ENCODE results near the gene FCHSD2. TPM values are rescaled to one million over a fixed set of nuclear protein-coding genes. Genes with fewer than 3 reads are reported as not detected.
A peak's percentile ranks its signal among the peaks of the same experiment; 100 is the strongest.
"Not testable (repeated sequence)": the region's sequence is repeated elsewhere in the genome, so short reads cannot be mapped to it uniquely, and the experiment has no call there.

The FCHSD2 gene
- total RNA-seq, 2 donors from 2014 or later: 41.1 to 45.0 TPM

DNA sequence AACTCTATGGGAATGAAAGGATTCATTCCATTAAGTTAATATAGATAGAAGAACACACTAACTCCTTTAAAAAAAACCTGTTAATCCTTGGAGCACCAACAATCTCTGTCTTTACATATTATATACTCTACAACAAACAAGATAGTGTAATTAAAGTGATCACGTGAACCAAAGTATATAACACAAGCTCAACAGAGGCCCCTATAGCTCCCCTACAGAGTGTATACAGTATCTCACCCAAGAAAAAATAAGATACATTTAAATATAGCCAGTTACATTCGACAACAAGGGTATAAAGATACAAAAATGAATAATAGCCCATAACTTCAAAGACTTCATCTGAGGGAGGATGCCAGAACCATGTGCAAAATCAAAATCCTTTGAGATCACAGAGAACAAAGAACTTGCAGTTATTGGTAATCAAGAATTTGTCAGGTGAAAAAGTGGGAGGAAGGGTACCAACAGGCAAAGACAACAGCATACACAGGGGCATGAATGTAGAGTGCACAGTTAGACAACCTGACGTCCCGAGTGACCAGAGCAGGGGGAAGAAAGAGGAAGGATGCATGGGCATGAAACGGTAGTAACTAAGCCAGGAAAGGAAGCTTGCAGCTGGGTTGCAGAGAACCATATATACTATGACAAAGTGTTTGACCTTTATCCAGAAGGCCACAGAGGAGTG is 4.7 kb downstream of the FCHSD2 start:
- DNase-seq: no peak
- Mint-ChIP-seq H3K36me3 (ENCODE audit: low read depth) (peaks cover 5% of the 10 kb centered on the region), H3K4me1 (peaks cover 21% of the 10 kb centered on the region)

DNA sequence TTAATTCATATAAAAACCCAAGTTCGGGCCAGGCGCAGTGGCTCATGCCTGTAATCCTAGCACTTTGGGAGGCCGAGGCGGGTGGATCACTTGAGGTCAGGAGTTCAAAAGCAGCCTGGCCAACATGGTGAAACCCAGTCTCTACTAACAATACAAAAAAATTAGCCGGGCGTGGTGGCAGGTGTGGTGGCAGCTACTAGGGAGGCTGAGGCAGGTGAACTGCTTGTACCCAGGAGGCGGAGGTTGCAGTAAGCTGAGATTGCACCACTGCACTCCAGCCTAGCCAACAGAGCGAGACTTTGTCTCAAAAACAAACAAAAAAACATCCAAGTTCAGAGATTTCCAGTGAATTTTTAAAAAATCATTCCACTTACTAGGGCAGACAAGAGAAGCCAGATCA is 5.4 kb downstream of the FCHSD2 start:
- not testable (repeated sequence) for H3K9me3 ChIP-seq (ENCODE audit: control insufficient read depth, low read length, poor library complexity, severe bottlenecking); H3K36me3 Mint-ChIP-seq (ENCODE audit: low read depth); H3K27me3 Mint-ChIP-seq; DNase-seq; ATAC-seq; H3K27ac Mint-ChIP-seq
- Mint-ChIP-seq H3K4me1 (peaks cover 23% of the 10 kb centered on the region), H3K4me3 (peak overlapping the region; percentile 12)

More for the DNA sequence above, 4.7 kb downstream of the FCHSD2 start:
- Mint-ChIP-seq H3K27ac (no peak overlapping the region), H3K27me3 (no peaks in the 10 kb centered on the region), H3K4me3 (no peak overlapping the region)
- no peaks in the 10 kb centered on the region for H3K9me3 ChIP-seq (ENCODE audit: control insufficient read depth, low read length, poor library complexity, severe bottlenecking)
- no peak for ATAC-seq

DNA sequence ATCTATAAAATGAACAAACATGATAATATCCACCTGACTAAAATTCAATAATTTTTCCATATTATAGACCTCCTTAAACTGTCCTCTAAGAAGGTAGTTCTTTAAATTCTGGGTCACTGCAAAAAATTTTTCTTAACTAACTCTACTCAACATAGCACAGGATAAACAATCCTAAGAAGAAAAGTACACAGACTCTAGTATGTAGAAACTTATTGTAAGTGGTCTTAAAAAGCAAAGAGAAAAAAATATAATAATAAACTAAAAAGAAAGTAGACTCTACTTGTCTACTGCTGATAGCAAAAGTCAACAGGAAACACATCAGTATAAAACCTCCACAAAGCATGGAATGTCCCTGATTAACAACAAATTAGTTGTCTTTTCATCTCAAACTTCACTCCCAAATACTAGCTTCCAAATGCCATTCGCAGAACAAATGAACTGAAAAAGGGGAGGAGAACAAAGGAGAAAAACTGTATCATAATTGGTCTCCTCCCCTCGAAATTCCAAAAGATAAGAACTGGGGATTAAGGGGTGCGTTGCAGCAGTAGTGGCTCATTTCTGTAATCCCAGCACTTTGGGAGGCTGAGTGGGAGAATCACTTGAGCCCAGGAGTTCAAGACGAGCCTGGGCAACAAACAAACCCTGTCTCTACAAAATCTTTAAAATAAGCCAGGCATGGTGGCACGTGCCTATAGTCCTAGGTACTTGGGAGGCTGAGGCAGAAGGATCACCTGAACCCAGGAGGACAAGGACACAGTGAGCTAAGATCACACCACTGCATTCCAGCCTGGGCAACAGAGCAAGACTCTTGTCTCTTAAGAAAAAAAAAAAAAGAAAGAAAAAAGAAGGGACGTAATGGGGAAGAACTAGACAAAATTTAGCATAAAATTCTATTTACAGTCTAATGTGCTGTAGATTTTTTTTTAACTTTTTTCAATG is 6.5 kb downstream of the FCHSD2 start:
- Mint-ChIP-seq H3K27ac (peak overlapping the region; percentile 81), H3K4me1 (peaks cover 20% of the 10 kb centered on the region), H3K27me3 (no peaks in the 10 kb centered on the region), H3K4me3 (no peak overlapping the region), H3K36me3 (ENCODE audit: low read depth) (peaks cover 7% of the 10 kb centered on the region)
- ATAC-seq (no peak), DNase-seq (no peak)
- no peaks in the 10 kb centered on the region for H3K9me3 ChIP-seq (ENCODE audit: control insufficient read depth, low read length, poor library complexity, severe bottlenecking)

DNA sequence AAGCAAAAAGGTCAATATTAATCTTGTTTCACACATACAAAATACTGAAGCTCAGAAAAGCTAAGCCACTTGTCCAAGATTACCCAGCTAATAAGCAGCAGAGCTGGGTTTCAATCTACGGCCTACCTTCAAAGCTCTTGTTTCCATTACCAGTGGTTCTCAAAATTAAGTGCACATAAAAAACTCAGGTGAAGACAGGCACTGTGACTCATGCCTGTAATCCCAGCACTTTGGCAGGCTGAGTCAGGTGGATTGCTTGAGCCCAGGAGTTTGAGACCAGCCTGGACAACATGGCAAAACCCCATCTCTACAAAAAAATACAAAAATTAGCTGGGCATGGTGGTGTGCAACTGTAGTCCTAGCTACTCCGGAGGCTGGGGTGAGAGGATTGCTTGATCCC is 9.8 kb downstream of the FCHSD2 start:
- H3K4me1 Mint-ChIP-seq; H3K27me3 Mint-ChIP-seq; H3K36me3 Mint-ChIP-seq (ENCODE audit: low read depth); DNase-seq; H3K27ac Mint-ChIP-seq; H3K4me3 Mint-ChIP-seq; H3K9me3 ChIP-seq (ENCODE audit: control insufficient read depth, low read length, poor library complexity, severe bottlenecking); ATAC-seq: not testable (repeated sequence)

DNA sequence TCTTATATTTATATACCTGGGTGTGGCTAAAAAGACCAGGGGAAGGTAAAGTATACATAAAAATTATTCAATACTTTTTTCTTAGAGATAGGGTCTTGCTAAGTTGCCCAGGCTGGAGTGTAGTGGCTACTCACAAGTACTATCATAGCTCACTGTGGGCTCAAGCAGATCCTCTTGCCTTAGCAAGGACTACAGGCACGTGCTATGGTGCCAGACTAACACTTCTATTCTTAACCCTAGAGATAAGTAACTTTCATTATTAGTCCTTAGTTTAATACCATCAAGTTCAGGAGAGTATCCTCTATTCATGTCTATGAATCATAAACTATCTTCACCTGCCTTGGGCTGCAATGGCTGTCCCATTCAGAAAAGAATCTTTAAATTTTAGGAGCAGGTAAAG is 11.9 kb downstream of the FCHSD2 start:
- H3K36me3 Mint-ChIP-seq (ENCODE audit: low read depth): peaks cover 2% of the 10 kb centered on the region

DNA sequence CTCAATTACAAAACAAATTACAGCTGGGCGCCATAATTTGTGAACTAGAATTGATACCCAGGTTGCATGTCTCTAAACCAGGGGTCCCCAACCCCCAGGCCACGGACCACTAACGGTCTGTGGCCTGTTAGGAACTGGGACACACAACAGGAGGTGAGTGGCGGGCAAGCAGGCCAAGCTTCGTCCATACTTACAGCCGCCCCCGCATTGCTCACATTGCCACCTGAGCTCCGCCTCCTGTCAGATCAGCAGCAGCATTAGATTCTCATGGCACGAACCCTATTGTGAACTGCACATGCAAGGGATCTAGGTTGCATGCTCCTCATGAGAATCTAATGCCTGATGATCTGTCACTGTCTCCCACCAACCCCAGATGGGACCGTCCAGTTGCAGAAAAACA is 12.9 kb downstream of the FCHSD2 start:
- Mint-ChIP-seq H3K4me3 (no peak overlapping the region), H3K36me3 (ENCODE audit: low read depth) (peaks cover 2% of the 10 kb centered on the region), H3K27ac (peak overlapping the region; percentile 16), H3K27me3 (no peaks in the 10 kb centered on the region), H3K4me1 (peaks cover 2% of the 10 kb centered on the region)
- no peak for ATAC-seq
- H3K9me3 ChIP-seq (ENCODE audit: control insufficient read depth, low read length, poor library complexity, severe bottlenecking): peaks cover 4% of the 10 kb centered on the region
- DNase-seq: no peak

More for the DNA sequence above, 11.9 kb downstream of the FCHSD2 start:
- DNase-seq: no peak
- Mint-ChIP-seq H3K27me3 (no peaks in the 10 kb centered on the region), H3K27ac (peak overlapping the region; percentile 51), H3K4me3 (no peak overlapping the region), H3K4me1 (peaks cover 2% of the 10 kb centered on the region)
- no peaks in the 10 kb centered on the region for H3K9me3 ChIP-seq (ENCODE audit: control insufficient read depth, low read length, poor library complexity, severe bottlenecking)
- ATAC-seq: no peak

DNA sequence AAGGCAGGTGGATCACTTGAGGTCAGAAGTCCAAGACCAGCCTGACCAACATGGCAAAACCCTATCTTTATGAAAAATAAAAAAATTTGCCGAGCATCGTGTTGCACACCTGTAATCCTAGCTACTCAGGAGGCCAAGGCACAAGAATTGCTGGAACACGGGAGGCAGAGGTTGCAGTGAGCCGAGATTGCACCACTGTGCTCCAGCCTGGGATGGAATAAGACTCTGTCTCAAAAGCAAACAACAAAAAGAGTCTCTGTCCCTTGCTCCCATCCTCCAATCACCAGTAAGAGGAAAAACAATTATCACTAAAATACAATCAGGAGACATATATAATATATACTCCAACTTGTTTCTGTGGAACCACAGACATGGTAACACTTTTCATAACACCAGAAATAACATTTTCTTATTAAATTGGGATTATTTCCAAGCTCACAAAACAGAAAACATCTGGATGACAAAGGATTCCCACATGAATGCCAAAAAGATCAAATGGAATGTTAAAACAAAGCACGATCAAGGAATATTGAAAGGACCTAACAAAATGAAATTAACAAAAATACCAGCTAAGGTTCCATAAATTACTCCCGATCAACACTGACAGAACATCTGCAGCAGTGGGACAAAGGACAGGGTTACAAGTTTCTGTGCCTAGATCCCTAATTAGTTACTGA is 15.2 kb downstream of the FCHSD2 start:
- no peaks in the 10 kb centered on the region for H3K27me3 Mint-ChIP-seq
- H3K4me1 Mint-ChIP-seq: peaks cover 5% of the 10 kb centered on the region
- peaks cover 4% of the 10 kb centered on the region for H3K9me3 ChIP-seq (ENCODE audit: control insufficient read depth, low read length, poor library complexity, severe bottlenecking)
- H3K4me3 Mint-ChIP-seq: no peak overlapping the region
- DNase-seq: no peak
- H3K36me3 Mint-ChIP-seq (ENCODE audit: low read depth): peaks cover 4% of the 10 kb centered on the region
- ATAC-seq: no peak
- no peak overlapping the region for H3K27ac Mint-ChIP-seq

DNA sequence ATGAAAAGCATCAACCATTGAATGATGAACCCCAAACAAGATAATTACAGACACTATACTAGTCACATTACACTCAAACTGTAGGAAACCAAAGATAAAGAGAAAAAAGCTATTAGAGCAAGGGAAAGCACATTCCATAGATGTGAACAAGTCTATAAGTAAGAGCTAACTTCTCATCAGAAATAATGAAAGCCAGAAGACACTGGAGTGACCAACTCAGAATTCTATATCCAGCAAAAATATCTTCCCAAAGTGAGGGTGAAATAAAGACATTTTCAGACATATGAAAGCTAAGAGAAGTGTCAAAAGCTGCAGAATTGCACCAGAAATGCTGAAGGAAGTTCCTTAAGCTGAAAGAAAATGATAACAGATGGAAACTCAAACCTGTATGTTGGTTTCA is 17.3 kb downstream of the FCHSD2 start:
- DNase-seq (no peak), ATAC-seq (no peak)
- no peaks in the 10 kb centered on the region for H3K27me3 Mint-ChIP-seq
- H3K4me3 Mint-ChIP-seq: no peak overlapping the region
- H3K36me3 Mint-ChIP-seq (ENCODE audit: low read depth): peaks cover 4% of the 10 kb centered on the region
- peaks cover 5% of the 10 kb centered on the region for H3K4me1 Mint-ChIP-seq
- no peak overlapping the region for H3K27ac Mint-ChIP-seq
- peaks cover 4% of the 10 kb centered on the region for H3K9me3 ChIP-seq (ENCODE audit: control insufficient read depth, low read length, poor library complexity, severe bottlenecking)

DNA sequence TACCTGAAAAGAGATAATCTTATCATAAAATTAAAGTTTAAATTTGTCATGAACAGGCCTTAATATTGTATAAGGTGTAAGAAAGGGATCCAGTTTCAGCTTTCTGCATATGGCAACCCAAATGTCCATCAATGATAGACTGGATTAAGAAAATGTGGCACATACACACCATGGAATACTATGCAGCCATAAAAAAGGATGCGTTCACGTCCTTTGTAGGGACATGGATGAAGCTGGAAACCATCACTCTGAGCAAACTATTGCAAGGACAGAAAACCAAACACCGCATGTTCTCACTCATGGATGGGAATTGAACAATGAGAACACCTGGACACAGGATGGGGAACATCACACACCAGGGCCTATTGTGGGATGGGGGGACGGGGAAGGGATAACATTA is 18.2 kb downstream of the FCHSD2 start:
- not testable (repeated sequence) for DNase-seq; H3K4me1 Mint-ChIP-seq; H3K27ac Mint-ChIP-seq; H3K36me3 Mint-ChIP-seq (ENCODE audit: low read depth); H3K27me3 Mint-ChIP-seq; H3K4me3 Mint-ChIP-seq; ATAC-seq; H3K9me3 ChIP-seq (ENCODE audit: control insufficient read depth, low read length, poor library complexity, severe bottlenecking)

DNA sequence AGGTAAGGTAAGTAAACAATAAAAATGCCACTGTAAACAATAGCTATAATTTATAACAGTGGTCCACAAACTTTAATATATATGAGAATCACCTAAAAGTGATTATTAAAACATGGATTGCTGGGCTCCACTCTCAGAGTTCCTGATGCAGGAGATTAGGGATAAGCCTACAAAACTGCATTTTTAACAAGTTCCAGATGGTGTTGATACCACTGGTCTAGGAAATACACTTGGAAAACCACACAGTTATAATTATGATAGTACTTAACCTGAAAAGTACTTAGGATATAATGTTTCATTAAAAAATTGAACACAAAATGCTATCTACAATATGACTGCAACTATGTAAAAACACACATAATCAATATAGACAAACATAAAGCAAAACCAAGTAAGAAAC is 20.4 kb downstream of the FCHSD2 start:
- Mint-ChIP-seq H3K27ac (no peak overlapping the region), H3K27me3 (no peaks in the 10 kb centered on the region), H3K4me3 (no peak overlapping the region), H3K36me3 (ENCODE audit: low read depth) (peaks cover 4% of the 10 kb centered on the region), H3K4me1 (peaks cover 7% of the 10 kb centered on the region)
- H3K9me3 ChIP-seq (ENCODE audit: control insufficient read depth, low read length, poor library complexity, severe bottlenecking): peaks cover 4% of the 10 kb centered on the region
- ATAC-seq: no peak
- no peak for DNase-seq

DNA sequence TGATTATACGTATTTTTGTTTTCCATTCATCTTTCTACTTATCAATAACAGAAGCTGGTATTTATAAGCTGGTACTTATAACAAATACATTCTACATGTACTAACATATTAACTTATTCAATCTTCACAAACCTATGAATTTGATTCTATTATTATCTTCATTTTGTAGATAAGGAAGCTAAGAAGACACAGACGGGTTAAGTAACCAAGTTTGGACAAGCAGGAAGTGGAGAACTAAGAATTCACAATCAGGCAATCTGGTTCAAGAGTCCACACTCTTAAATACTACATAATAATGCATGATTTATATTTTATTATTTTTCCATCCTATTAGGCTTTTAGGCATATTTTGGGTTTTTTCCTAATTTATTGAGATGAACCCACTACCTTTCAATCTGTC is 25.0 kb downstream of the FCHSD2 start:
- DNase-seq (no peak), ATAC-seq (no peak)
- Mint-ChIP-seq H3K36me3 (ENCODE audit: low read depth) (peaks cover under 1% of the 10 kb centered on the region), H3K4me3 (no peak overlapping the region), H3K27ac (no peak overlapping the region), H3K4me1 (peaks cover 8% of the 10 kb centered on the region), H3K27me3 (no peaks in the 10 kb centered on the region)
- no peaks in the 10 kb centered on the region for H3K9me3 ChIP-seq (ENCODE audit: control insufficient read depth, low read length, poor library complexity, severe bottlenecking)

DNA sequence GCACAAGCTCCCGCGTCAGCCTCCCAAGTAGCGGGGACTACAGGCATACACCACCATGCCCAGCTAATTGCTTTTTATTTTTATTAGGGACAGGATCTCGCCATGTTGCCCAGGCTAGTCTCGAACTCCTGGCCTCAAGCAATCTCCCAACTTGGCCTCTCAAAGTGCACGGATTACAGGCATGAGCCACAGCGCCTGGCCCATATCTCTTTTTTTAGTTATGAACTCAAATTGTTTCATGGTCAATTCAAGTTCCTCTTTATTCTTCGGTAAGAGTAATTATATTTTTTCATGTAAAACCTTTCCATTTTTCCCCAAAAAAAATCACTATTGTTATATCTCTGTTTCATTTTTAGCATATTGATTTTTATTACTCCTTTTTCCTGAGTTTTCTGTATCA is 25.5 kb downstream of the FCHSD2 start:
- Mint-ChIP-seq H3K4me1 (peaks cover 8% of the 10 kb centered on the region), H3K36me3 (ENCODE audit: low read depth) (no peaks in the 10 kb centered on the region), H3K27ac (no peak overlapping the region), H3K4me3 (no peak overlapping the region), H3K27me3 (no peaks in the 10 kb centered on the region)
- ATAC-seq (no peak), DNase-seq (no peak)
- no peaks in the 10 kb centered on the region for H3K9me3 ChIP-seq (ENCODE audit: control insufficient read depth, low read length, poor library complexity, severe bottlenecking)

DNA sequence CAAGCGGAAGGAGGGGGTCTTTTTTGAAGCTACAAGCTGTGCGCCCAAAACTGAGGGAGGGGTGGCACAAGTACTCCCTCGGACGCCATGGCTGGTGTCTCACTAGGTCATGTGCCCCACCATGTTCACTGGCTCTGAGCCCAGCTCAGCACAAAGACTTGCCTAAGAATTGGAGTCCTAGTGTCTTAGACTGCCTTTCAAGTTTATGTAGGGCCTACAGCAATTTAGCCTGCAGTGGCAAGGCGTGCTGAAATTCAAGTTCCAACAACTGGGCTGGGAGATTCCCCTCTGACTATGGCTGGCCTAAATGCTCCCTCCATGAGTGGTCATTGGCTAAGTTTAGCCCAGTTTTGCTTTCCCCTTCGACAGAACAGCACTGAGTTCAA is 27.3 kb downstream of the FCHSD2 start:
- H3K4me1 Mint-ChIP-seq: peaks cover 8% of the 10 kb centered on the region
- no peaks in the 10 kb centered on the region for H3K9me3 ChIP-seq (ENCODE audit: control insufficient read depth, low read length, poor library complexity, severe bottlenecking)
- H3K36me3 Mint-ChIP-seq (ENCODE audit: low read depth): no peaks in the 10 kb centered on the region
- no peak for ATAC-seq
- no peaks in the 10 kb centered on the region for H3K27me3 Mint-ChIP-seq
- no peak overlapping the region for H3K27ac Mint-ChIP-seq
- no peak overlapping the region for H3K4me3 Mint-ChIP-seq
- no peak for DNase-seq
